K562 (cell line): ENCODE data around the gene LBHD2. TPM values are rescaled to one million over a fixed set of nuclear protein-coding genes. Genes with fewer than 3 reads are reported as not detected.

Source experiments
- ATAC-seq: fragments of 200-7000 bp; cut with Tn5 transposase; 3 replicates; pipeline ENCODE4 v1.9.1; 2020; ENCODE audit warnings: moderate library complexity
- BruUV-seq: library from RNA; stranded (reverse); fragments of 400-500 nt; replicated peaks from 2 replicates; lab custom pipeline; 2021; lab: Mats Ljungman, UMichigan
- CTCF ChIA-PET: fragments of 300-600 bp; formaldehyde crosslinking; extraction: SDS; loops from one replicate; lab custom pipeline; 2021; ENCODE audit warnings: low intra/inter-chr PET ratio; lab: Yijun Ruan, JAX
- POLR2A ChIA-PET: fragments of 300-600, 350-650 bp; sonication (Branson Sonifier 250); formaldehyde crosslinking; extraction: SDS; loops from one replicate; lab custom pipeline; 2021; ENCODE audit warnings: antibody characterized with exemption, inconsistent platforms; lab: Yijun Ruan, JAX
- DNase-seq, 4 experiments: peaks; one replicate each; pipeline versions ENCODE4 v3.0.0 to v3.0.0-alpha.2; 2011 to 2018; ENCODE audit warnings: low spot score in 3 of 4, mixed read lengths in 3 of 4; ENCODE audit errors: extremely low read depth in 1 of 4
- FAIRE-seq: peaks from 2 replicates; lab custom pipeline; 2011; peaks lifted over from hg19 to GRCh38; lab: Jason Lieb, UNC
- H2AFZ ChIP-seq: 2 replicates; pipeline ENCODE4 v1.6.0; 2011; ENCODE audit warnings: low read depth, low read length, control low read depth, inconsistent platforms
- H3K27ac ChIP-seq: fragments of 200-600 bp; 3 replicates; pipeline ENCODE4 v1.8.0; 2011; ENCODE audit warnings: low read depth, mild to moderate bottlenecking, control low read depth, inconsistent platforms, low read length, moderate library complexity, mixed read lengths; ENCODE audit errors: extremely low read depth
- H3K27me3 ChIP-seq, 2 experiments: fragments of 300-600 bp in 1 of 2; 2 replicates in 1 of 2; 3 replicates in 1 of 2; pipeline versions ENCODE4 v1.6.0 to v1.8.0; 2011; ENCODE audit warnings: inconsistent platforms in 2 of 2, low read length in 2 of 2, mild to moderate bottlenecking in 1 of 2, mixed read lengths in 1 of 2, moderate library complexity in 1 of 2; ENCODE audit not compliant: control insufficient read depth in 2 of 2, insufficient read depth in 2 of 2
- H3K36me3 ChIP-seq: fragments of 300-600 bp; 3 replicates; pipeline ENCODE4 v1.8.0; 2011; ENCODE audit warnings: mild to moderate bottlenecking, low read length, inconsistent platforms; ENCODE audit not compliant: control insufficient read depth, insufficient read depth
- H3K4me1 ChIP-seq, 2 experiments: fragments of 200-600 bp in 1 of 2; replicated peaks in 1 of 2; 2 replicates in 1 of 2; 3 replicates in 1 of 2; pipeline versions ENCODE4 v1.5.1 to v1.8.0; 2011; ENCODE audit warnings: inconsistent platforms in 2 of 2, low read length in 2 of 2, mild to moderate bottlenecking in 1 of 2, mixed read lengths in 1 of 2, moderate library complexity in 1 of 2; ENCODE audit not compliant: control insufficient read depth in 2 of 2, insufficient read depth in 2 of 2
- H3K4me2 ChIP-seq: 2 replicates; pipeline ENCODE4 v1.6.1; 2011; ENCODE audit warnings: low read length, control low read depth, inconsistent platforms, mixed read lengths; ENCODE audit not compliant: insufficient read depth
- H3K4me3 ChIP-seq: fragments of 200-600 bp; sonication (generic), shearing (Covaris generic); 2 replicates; pipeline ENCODE4 v1.5.1; 2016; ENCODE audit warnings: control low read depth, inconsistent platforms
- H3K79me2 ChIP-seq: fragments of 200-600 bp; 3 replicates; pipeline ENCODE4 v1.8.0; 2011; ENCODE audit warnings: low read length, inconsistent platforms; ENCODE audit not compliant: control insufficient read depth, insufficient read depth
- H3K9ac ChIP-seq, 2 experiments: 2 replicates each; pipeline versions ENCODE4 v1.6.0 to v1.6.1; 2011; ENCODE audit warnings: low read depth in 2 of 2, low read length in 2 of 2, control low read depth in 1 of 2, inconsistent platforms in 1 of 2, mild to moderate bottlenecking in 1 of 2, mixed read lengths in 1 of 2; ENCODE audit not compliant: insufficient read depth in 1 of 2
- H3K9me1 ChIP-seq: one replicate; pipeline ENCODE4 v1.6.0; 2011; ENCODE audit warnings: inconsistent platforms, mild to moderate bottlenecking, low read length, moderate library complexity; ENCODE audit not compliant: control insufficient read depth, insufficient read depth
- H3K9me3 ChIP-seq: replicated peaks from 2 replicates; pipeline ENCODE4 v1.5.1; 2011; ENCODE audit warnings: low read depth, low read length, inconsistent platforms; ENCODE audit not compliant: control insufficient read depth, insufficient read depth
- H4K20me1 ChIP-seq: replicated peaks from 2 replicates; pipeline ENCODE4 v1.6.1; 2011; ENCODE audit warnings: low read length, inconsistent platforms, mixed read lengths; ENCODE audit not compliant: control insufficient read depth, insufficient read depth
- CBFA2T3 ChIP-seq: fragments of 450-650 bp; IDR thresholded peaks from 2 replicates; pipeline ENCODE4 v1.6.1; 2017
- CBX5 ChIP-seq: IDR thresholded peaks from 2 replicates; pipeline ENCODE4 v1.6.1; 2014; ENCODE audit warnings: low read depth, borderline replicate concordance
- RBFOX2 ChIP-seq: fragments of 200-400 bp; formaldehyde crosslinking; IDR thresholded peaks from 2 replicates; pipeline ENCODE4 v1.6.1; 2017; ENCODE audit warnings: low read depth, mild to moderate bottlenecking, low read length, moderate library complexity
- STAT5A ChIP-seq: IDR thresholded peaks from 2 replicates; pipeline ENCODE4 v1.6.1; 2012; ENCODE audit warnings: low read length, inconsistent platforms, borderline replicate concordance
- WGBS: fragments of 100-300 bp; shearing (Covaris generic); methylation state at CpG from one replicate; pipeline ENCODE4 v1.1.6; 2016; ENCODE audit warnings: low coverage, mixed read lengths; ENCODE audit not compliant: insufficient coverage; ENCODE audit errors: missing lambda C conversion rate; 5-methylcytosine and 5-hydroxymethylcytosine counted together
- in situ Hi-C: fragments of 300-500 bp; cut with MboI; formaldehyde crosslinking; loops from 4 replicates; pipeline ENCODE4 v1.15.0; 2018; ENCODE audit warnings: inconsistent platforms, mixed read lengths
- intact Hi-C: fragments of 100-400 bp; cut with micrococcal nuclease; formaldehyde crosslinking; loops from 2 replicates; pipeline ENCODE4 v1.14.2; 2022
- polyA plus RNA-seq, 8 experiments: library from polyadenylated mRNA; depleted of rRNA in 4 of 8; stranded (reverse) in 5 of 8; unstranded in 3 of 8; fragments of >200 nt; fragmentation: Nextera tagmentation in 2 of 8; fragmentation: Illumina TruSeq in 1 of 8; extraction: Ambion mirVana in 2 of 8; extraction: Trizol in 1 of 8; gene quantifications; 2 replicates each; pipeline versions ENCODE4 v1.2.1 to v1.2.3, GENCODE V29; 2011 to 2014; ENCODE audit warnings: inconsistent platforms in 1 of 8, missing spikeins in 1 of 8
- total RNA-seq, 7 experiments: library from RNA; depleted of rRNA in 6 of 7; stranded (reverse); fragments of >200 nt in 6 of 7; fragmentation: Illumina TruSeq in 2 of 7; extraction: Trizol in 2 of 7; gene quantifications; 2 replicates each; pipeline versions ENCODE4 v1.2.1 to v1.2.3, GENCODE V29; 2011 to 2021; ENCODE audit warnings: low replicate concordance in 1 of 7
- TF ChIP-seq, protein P1 (sequence below): fragments of 450-650 bp; conservative IDR thresholded peaks from 2 replicates; pipeline ENCODE4 v1.6.1; 2016; ENCODE audit warnings: missing genetic modification characterization, low read depth, mild to moderate bottlenecking, control low read depth, missing compliant biosample characterization

Gene LBHD2
- total and polyA plus RNA-seq, 9 of the 15 experiments (the other 6 are each of a cell fraction or from before 2014, with no cell fraction given), result not detected

DNA sequence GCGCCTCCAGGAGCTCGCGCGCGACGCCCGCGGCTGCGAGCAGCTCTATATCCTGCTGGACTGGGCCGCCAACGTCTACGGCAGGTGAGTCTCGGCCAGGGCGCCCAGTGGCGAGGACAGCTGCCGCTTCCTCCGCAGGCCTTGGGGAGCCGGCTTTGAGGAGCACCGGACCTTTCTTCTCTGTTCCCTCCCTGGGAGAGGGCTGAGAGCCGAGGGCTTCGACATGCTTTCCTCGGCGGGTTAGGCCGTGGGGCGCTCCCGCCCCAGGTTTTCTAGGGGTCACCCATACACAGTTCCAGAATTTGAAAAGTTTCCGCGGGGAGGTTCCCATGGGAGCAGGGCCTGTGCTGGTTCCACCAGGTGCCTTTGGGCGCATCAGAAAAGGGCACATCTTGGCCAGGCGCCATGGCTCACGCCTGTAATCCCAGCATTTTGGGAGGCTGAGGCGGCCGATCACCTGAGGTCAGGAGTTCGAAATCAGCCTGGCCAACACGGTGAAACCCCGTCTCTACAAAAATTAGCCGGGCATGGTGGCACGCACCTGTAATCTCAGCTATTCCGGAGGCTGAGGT, 18.8 kb downstream of the LBHD2 start:
- Histone ChIP-seq H3K4me2 (no peak overlapping the region), H3K36me3 (peaks cover 6% of the 10 kb centered on the region; the same call in 1 of the 3 replicates), H4K20me1 (no peaks in the 10 kb centered on the region), H3K4me3 (no peak overlapping the region), H3K9me3 (no peaks in the 10 kb centered on the region), H3K4me1 (peaks cover 34 to 92% of the 10 kb centered on the region in 2 experiments), H3K9ac (no peak overlapping the region), H3K9me1 (no peaks in the 10 kb centered on the region), H3K79me2 (peaks cover 11% of the 10 kb centered on the region; the same call in 2 of the 3 replicates), H2AFZ (no peak overlapping the region), H3K27ac (no peak overlapping the region), H3K27me3 (no peaks in the 10 kb centered on the region)
- intact Hi-C loops, result no loop called here
- FAIRE-seq (no peak), ATAC-seq (no peak), DNase-seq (no peak)
- ChIA-PET CTCF (no interaction called here), POLR2A (interaction anchor here (0.5 kb wide), 1 partner anchor 231 kb away, joined by 3 read pairs; the partner anchor contains the start of gene EIF5)
- in situ Hi-C loops, result loop anchor here (10.0 kb wide), 1 partner anchor 192 kb away; no protein-coding TSS in a partner anchor
- no TSS peak for BruUV-seq
- TF ChIP-seq CBX5 (no peak), CBFA2T3 (no peak), STAT5A (no peak), RBFOX2 (0 out of 2 replicates have a peak, but pooled peaks have one; percentile 19)
- TF ChIP-seq, protein P1, sequence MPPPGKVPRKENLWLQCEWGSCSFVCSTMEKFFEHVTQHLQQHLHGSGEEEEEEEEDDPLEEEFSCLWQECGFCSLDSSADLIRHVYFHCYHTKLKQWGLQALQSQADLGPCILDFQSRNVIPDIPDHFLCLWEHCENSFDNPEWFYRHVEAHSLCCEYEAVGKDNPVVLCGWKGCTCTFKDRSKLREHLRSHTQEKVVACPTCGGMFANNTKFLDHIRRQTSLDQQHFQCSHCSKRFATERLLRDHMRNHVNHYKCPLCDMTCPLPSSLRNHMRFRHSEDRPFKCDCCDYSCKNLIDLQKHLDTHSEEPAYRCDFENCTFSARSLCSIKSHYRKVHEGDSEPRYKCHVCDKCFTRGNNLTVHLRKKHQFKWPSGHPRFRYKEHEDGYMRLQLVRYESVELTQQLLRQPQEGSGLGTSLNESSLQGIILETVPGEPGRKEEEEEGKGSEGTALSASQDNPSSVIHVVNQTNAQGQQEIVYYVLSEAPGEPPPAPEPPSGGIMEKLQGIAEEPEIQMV, result no peak
- 91% methylated on average over 12 of the region's 39 CpGs for WGBS
